Measurements from ENCODE around the gene CPVL. TPM values are rescaled to one million over a fixed set of nuclear protein-coding genes. Genes with fewer than 3 reads are reported as not detected.

Gene CPVL
- total and polyA plus RNA-seq, 2 of the 8 experiments (the other 6 are each of a cell fraction or from before 2014, with no cell fraction given): 40.0 to 55.0 TPM

DNA sequence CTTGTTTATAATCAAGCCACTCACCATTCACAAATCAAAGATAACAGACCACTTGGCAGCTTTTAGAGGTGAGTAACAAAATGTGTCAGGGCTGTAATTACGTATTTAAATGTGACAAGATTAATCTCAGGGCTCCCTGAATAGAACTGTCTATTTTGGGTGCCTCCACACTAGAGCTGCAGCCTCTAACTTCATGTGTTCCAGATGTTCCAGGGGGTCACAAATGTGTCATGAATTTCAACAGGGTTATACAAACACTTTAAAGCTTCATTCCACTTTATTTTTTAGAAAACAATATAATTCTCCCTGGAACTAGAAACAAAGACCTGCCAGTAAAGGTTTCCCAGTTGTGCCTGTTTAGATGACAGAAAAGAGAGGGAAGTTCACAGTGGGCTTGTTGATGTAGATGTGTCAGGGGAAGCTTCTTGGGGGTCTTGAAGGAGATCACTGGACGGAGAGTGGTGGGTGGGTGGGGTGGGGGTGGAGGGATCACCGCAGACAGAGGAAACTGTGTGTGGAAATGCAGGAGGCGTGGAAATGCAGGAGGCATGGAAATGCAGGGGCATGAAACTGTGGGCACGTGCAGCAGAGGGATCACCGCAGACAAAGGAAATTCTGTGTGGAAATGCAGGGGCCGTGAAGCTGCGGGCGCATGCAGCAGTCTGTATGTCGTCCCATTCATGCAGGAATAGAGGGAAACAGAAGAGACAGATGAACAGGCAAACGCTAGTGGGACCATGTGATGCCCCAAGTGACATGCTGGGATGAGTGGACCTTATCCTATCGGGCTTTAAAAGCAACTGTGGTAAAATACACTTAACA lies 146.2 kb downstream of the CPVL start (continued):
- TF ChIP-seq, protein P1, sequence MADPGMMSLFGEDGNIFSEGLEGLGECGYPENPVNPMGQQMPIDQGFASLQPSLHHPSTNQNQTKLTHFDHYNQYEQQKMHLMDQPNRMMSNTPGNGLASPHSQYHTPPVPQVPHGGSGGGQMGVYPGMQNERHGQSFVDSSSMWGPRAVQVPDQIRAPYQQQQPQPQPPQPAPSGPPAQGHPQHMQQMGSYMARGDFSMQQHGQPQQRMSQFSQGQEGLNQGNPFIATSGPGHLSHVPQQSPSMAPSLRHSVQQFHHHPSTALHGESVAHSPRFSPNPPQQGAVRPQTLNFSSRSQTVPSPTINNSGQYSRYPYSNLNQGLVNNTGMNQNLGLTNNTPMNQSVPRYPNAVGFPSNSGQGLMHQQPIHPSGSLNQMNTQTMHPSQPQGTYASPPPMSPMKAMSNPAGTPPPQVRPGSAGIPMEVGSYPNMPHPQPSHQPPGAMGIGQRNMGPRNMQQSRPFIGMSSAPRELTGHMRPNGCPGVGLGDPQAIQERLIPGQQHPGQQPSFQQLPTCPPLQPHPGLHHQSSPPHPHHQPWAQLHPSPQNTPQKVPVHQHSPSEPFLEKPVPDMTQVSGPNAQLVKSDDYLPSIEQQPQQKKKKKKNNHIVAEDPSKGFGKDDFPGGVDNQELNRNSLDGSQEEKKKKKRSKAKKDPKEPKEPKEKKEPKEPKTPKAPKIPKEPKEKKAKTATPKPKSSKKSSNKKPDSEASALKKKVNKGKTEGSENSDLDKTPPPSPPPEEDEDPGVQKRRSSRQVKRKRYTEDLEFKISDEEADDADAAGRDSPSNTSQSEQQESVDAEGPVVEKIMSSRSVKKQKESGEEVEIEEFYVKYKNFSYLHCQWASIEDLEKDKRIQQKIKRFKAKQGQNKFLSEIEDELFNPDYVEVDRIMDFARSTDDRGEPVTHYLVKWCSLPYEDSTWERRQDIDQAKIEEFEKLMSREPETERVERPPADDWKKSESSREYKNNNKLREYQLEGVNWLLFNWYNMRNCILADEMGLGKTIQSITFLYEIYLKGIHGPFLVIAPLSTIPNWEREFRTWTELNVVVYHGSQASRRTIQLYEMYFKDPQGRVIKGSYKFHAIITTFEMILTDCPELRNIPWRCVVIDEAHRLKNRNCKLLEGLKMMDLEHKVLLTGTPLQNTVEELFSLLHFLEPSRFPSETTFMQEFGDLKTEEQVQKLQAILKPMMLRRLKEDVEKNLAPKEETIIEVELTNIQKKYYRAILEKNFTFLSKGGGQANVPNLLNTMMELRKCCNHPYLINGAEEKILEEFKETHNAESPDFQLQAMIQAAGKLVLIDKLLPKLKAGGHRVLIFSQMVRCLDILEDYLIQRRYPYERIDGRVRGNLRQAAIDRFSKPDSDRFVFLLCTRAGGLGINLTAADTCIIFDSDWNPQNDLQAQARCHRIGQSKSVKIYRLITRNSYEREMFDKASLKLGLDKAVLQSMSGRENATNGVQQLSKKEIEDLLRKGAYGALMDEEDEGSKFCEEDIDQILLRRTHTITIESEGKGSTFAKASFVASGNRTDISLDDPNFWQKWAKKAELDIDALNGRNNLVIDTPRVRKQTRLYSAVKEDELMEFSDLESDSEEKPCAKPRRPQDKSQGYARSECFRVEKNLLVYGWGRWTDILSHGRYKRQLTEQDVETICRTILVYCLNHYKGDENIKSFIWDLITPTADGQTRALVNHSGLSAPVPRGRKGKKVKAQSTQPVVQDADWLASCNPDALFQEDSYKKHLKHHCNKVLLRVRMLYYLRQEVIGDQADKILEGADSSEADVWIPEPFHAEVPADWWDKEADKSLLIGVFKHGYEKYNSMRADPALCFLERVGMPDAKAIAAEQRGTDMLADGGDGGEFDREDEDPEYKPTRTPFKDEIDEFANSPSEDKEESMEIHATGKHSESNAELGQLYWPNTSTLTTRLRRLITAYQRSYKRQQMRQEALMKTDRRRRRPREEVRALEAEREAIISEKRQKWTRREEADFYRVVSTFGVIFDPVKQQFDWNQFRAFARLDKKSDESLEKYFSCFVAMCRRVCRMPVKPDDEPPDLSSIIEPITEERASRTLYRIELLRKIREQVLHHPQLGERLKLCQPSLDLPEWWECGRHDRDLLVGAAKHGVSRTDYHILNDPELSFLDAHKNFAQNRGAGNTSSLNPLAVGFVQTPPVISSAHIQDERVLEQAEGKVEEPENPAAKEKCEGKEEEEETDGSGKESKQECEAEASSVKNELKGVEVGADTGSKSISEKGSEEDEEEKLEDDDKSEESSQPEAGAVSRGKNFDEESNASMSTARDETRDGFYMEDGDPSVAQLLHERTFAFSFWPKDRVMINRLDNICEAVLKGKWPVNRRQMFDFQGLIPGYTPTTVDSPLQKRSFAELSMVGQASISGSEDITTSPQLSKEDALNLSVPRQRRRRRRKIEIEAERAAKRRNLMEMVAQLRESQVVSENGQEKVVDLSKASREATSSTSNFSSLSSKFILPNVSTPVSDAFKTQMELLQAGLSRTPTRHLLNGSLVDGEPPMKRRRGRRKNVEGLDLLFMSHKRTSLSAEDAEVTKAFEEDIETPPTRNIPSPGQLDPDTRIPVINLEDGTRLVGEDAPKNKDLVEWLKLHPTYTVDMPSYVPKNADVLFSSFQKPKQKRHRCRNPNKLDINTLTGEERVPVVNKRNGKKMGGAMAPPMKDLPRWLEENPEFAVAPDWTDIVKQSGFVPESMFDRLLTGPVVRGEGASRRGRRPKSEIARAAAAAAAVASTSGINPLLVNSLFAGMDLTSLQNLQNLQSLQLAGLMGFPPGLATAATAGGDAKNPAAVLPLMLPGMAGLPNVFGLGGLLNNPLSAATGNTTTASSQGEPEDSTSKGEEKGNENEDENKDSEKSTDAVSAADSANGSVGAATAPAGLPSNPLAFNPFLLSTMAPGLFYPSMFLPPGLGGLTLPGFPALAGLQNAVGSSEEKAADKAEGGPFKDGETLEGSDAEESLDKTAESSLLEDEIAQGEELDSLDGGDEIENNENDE (IDR thresholded peaks at IDR 0.05; ENCODE audit: insufficient replicate concordance, low read length): no peak
- TF ChIP-seq CBX8 (IDR thresholded peaks at IDR 0.05; ENCODE audit: borderline replicate concordance, low read depth, low read length) (no peak), CHD1 (IDR thresholded peaks at IDR 0.05; ENCODE audit: low read depth, low read length) (no peak), SP4 (IDR thresholded peaks at IDR 0.05; ENCODE audit: low read length) (no peak), RXRA (IDR thresholded peaks at IDR 0.05; ENCODE audit: insufficient read depth, low read depth, low read length) (no peak), TAF1 (IDR thresholded peaks at IDR 0.05; ENCODE audit: low read depth, low read length) (no peak), GTF2F1 (IDR thresholded peaks at IDR 0.05; ENCODE audit: borderline replicate concordance, low read depth, low read length) (no peak), TCF12 (IDR thresholded peaks at IDR 0.05; ENCODE audit: low read depth, low read length) (no peak)
- TF ChIP-seq, protein P2, sequence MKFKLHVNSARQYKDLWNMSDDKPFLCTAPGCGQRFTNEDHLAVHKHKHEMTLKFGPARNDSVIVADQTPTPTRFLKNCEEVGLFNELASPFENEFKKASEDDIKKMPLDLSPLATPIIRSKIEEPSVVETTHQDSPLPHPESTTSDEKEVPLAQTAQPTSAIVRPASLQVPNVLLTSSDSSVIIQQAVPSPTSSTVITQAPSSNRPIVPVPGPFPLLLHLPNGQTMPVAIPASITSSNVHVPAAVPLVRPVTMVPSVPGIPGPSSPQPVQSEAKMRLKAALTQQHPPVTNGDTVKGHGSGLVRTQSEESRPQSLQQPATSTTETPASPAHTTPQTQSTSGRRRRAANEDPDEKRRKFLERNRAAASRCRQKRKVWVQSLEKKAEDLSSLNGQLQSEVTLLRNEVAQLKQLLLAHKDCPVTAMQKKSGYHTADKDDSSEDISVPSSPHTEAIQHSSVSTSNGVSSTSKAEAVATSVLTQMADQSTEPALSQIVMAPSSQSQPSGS (IDR thresholded peaks at IDR 0.05; ENCODE audit: low read length): no peak

Data from H1 (cell line).